DND-41 (cell line): ENCODE data around the gene PIH1D1.

Experiments
- ATAC-seq: fragments of 200-7000 bp; cut with Tn5 transposase; 3 replicates; pipeline ENCODE4 v1.9.1; 2021; ENCODE audit warnings: low read depth; ENCODE audit not compliant: insufficient read depth
- DNase-seq: peaks from one replicate; pipeline ENCODE4 v3.0.0-alpha.2; 2020
- H2AFZ ChIP-seq: 2 replicates; pipeline ENCODE4 v1.6.0; 2012; ENCODE audit warnings: low read depth, low read length
- H3K27ac ChIP-seq: 2 replicates; pipeline ENCODE4 v1.5.1; 2012; ENCODE audit warnings: low read length, inconsistent platforms
- H3K27me3 ChIP-seq: fragments of 200-600 bp; sonication (generic); 2 replicates; pipeline ENCODE4 v1.6.0; 2012; ENCODE audit warnings: low read length, mild to moderate bottlenecking, inconsistent platforms; ENCODE audit not compliant: insufficient read depth, poor library complexity
- H3K36me3 ChIP-seq: 2 replicates; pipeline ENCODE4 v1.5.1; 2012; ENCODE audit warnings: low read length, inconsistent platforms; ENCODE audit not compliant: insufficient read depth
- H3K4me1 ChIP-seq: 2 replicates; pipeline ENCODE4 v1.5.1; 2012; ENCODE audit warnings: mild to moderate bottlenecking, low read length; ENCODE audit not compliant: insufficient read depth
- H3K4me2 ChIP-seq: 2 replicates; pipeline ENCODE4 v1.6.0; 2012; ENCODE audit warnings: mild to moderate bottlenecking, moderate library complexity, low read length, inconsistent platforms; ENCODE audit not compliant: insufficient read depth
- H3K4me3 ChIP-seq, 2 experiments: fragments of 200-600 bp in 1 of 2; shearing (Covaris generic) in 1 of 2; 2 replicates each; pipeline ENCODE4 v1.5.1; 2012 to 2016; ENCODE audit warnings: inconsistent platforms in 2 of 2, low read length in 2 of 2, mild to moderate bottlenecking in 2 of 2, low read depth in 1 of 2, moderate library complexity in 1 of 2
- H3K79me2 ChIP-seq: 2 replicates; pipeline ENCODE4 v1.6.0; 2012; ENCODE audit warnings: low read length, inconsistent platforms; ENCODE audit not compliant: insufficient read depth
- H3K9ac ChIP-seq: 2 replicates; pipeline ENCODE4 v1.6.0; 2012; ENCODE audit warnings: low read depth, mild to moderate bottlenecking, inconsistent platforms, low read length, moderate library complexity
- H3K9me3 ChIP-seq: 2 replicates; pipeline ENCODE4 v1.5.1; 2012; ENCODE audit warnings: low read length, moderate library complexity, mild to moderate bottlenecking, inconsistent platforms; ENCODE audit not compliant: insufficient read depth, severe bottlenecking
- H4K20me1 ChIP-seq: 2 replicates; pipeline ENCODE4 v1.6.0; 2012; ENCODE audit warnings: low read length; ENCODE audit not compliant: insufficient read depth
- EZH2 ChIP-seq: IDR thresholded peaks from 3 replicates; pipeline ENCODE4 v1.6.1; 2012; ENCODE audit warnings: borderline replicate concordance, low read depth, mild to moderate bottlenecking, moderate library complexity, low read length, inconsistent platforms; ENCODE audit not compliant: severe bottlenecking
- TF ChIP-seq, protein P1 (sequence below): IDR thresholded peaks from 2 replicates; pipeline ENCODE4 v1.5.1; 2012; ENCODE audit warnings: borderline replicate concordance, low read length, moderate library complexity, mild to moderate bottlenecking; ENCODE audit not compliant: poor library complexity, severe bottlenecking; ENCODE audit errors: extremely low read depth

Gene PIH1D1

DNA sequence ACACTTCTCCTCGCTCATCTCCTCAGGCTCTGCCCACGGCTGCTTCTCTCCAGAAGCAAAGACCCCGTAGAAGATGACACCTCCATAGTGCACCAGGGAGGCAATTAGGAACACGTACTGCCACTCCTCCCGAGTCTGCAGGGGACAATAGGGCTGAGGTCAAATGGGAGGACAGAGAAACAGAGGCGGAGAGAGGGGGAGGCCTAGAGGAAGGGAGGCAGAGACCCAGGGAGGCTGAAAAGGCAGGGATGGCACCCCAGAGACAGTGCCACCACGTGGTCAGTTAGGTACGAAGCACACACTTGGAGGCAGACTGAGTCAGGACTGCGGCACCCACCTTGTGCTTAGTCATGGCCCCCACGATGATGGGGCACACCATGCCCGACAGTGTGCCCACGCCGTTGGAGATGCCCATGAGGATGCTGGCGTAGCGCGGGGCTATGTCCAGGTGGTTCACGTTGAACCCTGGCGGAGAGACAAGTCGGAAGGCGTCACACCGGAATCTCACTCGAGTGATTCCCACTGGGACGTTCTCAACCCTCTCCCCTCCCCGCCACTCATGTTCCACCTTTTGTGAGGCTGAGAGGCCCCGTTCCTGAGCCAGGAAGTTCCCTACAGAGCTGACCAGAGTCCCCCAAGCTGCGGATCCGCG lies 20.8 kb downstream of the PIH1D1 start:
- TF ChIP-seq, protein P1, sequence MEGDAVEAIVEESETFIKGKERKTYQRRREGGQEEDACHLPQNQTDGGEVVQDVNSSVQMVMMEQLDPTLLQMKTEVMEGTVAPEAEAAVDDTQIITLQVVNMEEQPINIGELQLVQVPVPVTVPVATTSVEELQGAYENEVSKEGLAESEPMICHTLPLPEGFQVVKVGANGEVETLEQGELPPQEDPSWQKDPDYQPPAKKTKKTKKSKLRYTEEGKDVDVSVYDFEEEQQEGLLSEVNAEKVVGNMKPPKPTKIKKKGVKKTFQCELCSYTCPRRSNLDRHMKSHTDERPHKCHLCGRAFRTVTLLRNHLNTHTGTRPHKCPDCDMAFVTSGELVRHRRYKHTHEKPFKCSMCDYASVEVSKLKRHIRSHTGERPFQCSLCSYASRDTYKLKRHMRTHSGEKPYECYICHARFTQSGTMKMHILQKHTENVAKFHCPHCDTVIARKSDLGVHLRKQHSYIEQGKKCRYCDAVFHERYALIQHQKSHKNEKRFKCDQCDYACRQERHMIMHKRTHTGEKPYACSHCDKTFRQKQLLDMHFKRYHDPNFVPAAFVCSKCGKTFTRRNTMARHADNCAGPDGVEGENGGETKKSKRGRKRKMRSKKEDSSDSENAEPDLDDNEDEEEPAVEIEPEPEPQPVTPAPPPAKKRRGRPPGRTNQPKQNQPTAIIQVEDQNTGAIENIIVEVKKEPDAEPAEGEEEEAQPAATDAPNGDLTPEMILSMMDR: peak; percentile 62
- no peak for TF ChIP-seq EZH2
- DNase-seq: peak; percentile 27
- H3K4me2 ChIP-seq: no peak overlapping the region
- peak; percentile 69 for ATAC-seq
- no peaks in the 10 kb centered on the region for H3K4me1 ChIP-seq
- H3K9ac ChIP-seq: no peak overlapping the region
- H4K20me1 ChIP-seq: no peaks in the 10 kb centered on the region
- no peak overlapping the region for H3K27ac ChIP-seq
- H3K9me3 ChIP-seq: no peaks in the 10 kb centered on the region
- no peaks in the 10 kb centered on the region for H3K27me3 ChIP-seq
- H3K4me3 ChIP-seq: no peak overlapping the region
- H2AFZ ChIP-seq: no peak overlapping the region
- no peaks in the 10 kb centered on the region for H3K79me2 ChIP-seq
- no peaks in the 10 kb centered on the region for H3K36me3 ChIP-seq

DNA sequence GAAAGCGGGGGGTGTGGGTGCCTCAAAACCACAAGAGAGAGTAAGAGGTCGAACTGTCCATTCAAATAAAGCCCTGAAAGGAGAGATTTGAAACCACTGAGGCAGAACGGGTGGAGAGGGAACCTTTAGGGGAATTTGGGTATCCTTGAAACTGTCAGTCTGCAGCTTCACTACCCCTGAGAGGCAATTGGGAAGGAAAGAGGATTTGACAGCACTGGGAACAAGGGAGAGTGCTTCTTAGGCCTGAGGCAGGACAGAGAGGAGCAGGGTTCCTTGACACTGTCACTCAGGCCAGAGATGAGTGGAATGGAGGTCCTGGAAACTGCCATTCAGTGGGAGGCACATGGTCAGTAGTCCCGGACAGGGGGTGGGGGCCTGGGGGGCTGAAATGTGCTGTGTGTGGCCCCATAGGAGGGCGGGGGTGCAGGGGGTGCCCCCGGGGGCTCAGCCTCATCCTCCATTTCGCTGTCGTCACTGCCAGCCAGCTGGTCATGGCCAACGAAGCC lies 21.4 kb downstream of the PIH1D1 start:
- no peak overlapping the region for H3K4me2 ChIP-seq
- ATAC-seq (no peak), DNase-seq (no peak)
- no peak overlapping the region for H3K27ac ChIP-seq
- H2AFZ ChIP-seq: no peak overlapping the region
- H3K27me3 ChIP-seq: no peaks in the 10 kb centered on the region
- H3K36me3 ChIP-seq: no peaks in the 10 kb centered on the region
- no peaks in the 10 kb centered on the region for H3K4me1 ChIP-seq
- no peaks in the 10 kb centered on the region for H3K79me2 ChIP-seq
- no peak overlapping the region for H3K4me3 ChIP-seq
- TF ChIP-seq, protein P1: no peak
- TF ChIP-seq EZH2: no peak
- no peak overlapping the region for H3K9ac ChIP-seq
- H3K9me3 ChIP-seq: no peaks in the 10 kb centered on the region
- no peaks in the 10 kb centered on the region for H4K20me1 ChIP-seq

DNA sequence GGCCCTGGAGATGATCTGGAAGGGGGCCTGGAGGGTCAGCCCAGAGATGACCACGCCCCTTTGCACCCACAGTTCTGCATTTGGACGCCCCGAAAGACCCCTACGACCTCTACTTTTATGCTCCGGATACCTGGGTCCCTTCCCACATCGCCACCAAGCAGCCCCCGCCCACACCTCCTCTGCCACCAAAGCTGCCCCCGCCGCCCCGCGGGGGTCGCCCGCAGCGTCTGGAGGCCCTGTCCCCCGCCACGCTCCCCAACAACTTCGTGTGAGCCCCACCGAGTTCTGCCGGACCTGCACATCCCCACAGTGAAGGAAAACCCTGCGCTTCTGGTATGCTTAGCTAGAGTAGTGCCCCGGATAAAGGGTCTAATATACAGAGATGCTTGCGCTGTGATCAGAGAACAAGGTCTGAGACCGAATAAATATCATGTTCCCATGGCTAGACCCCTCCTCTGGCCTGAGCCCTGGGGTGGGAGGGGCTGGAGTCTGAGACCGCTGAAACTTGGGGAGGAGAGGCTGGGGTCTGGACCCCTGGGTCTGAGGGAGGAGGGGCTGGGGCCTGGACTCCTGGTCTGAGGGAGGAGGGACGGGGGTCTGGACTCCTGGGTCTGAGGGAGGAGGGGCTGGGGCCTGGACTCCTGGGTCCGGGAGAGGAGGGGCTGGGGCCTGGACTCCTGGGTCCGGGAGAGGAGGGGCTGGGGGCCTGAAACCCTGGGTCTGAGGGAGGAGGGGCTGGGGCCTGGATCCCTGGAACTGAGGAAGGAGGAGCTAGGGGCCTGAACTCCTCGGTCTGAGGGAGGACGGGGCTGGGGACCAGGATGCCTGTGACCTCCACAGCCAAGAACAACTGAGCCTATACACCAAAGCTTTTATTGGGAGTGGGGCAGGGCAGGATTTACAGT lies 22.8 kb downstream of the PIH1D1 start:
- Histone ChIP-seq H3K27ac (no peak overlapping the region), H3K9ac (no peak overlapping the region), H3K79me2 (no peaks in the 10 kb centered on the region), H3K4me2 (no peak overlapping the region), H2AFZ (no peak overlapping the region), H3K27me3 (no peaks in the 10 kb centered on the region), H3K36me3 (no peaks in the 10 kb centered on the region), H3K4me3 (no peak overlapping the region), H4K20me1 (no peaks in the 10 kb centered on the region), H3K9me3 (no peaks in the 10 kb centered on the region), H3K4me1 (peaks cover 4% of the 10 kb centered on the region; the same call in 1 of the 2 replicates)
- TF ChIP-seq, protein P1: no peak
- no peak for TF ChIP-seq EZH2
- DNase-seq (no peak), ATAC-seq (no peak)
